RPMI7951 (cell line): ENCODE data around the gene ADGRG1. TPM values are rescaled to one million over a fixed set of nuclear protein-coding genes. Genes with fewer than 3 reads are reported as not detected.
"Not testable (repeated sequence)": the region's sequence is repeated elsewhere in the genome, so short reads cannot be mapped to it uniquely, and the experiment has no call there.

Experiments
- DNase-seq: peaks from one replicate; pipeline ENCODE4 v3.0.0-alpha.2; 2012; ENCODE audit warnings: low read depth
- total RNA-seq: library from RNA; depleted of rRNA; stranded (reverse); fragments of >200 nt; shearing (Covaris generic); gene quantifications from 2 replicates; pipeline ENCODE4 v1.2.3, GENCODE V29; 2014; rRNA removed

ADGRG1 gene
- 3.7 and 9.8 TPM in 2 replicates for total RNA-seq

DNA sequence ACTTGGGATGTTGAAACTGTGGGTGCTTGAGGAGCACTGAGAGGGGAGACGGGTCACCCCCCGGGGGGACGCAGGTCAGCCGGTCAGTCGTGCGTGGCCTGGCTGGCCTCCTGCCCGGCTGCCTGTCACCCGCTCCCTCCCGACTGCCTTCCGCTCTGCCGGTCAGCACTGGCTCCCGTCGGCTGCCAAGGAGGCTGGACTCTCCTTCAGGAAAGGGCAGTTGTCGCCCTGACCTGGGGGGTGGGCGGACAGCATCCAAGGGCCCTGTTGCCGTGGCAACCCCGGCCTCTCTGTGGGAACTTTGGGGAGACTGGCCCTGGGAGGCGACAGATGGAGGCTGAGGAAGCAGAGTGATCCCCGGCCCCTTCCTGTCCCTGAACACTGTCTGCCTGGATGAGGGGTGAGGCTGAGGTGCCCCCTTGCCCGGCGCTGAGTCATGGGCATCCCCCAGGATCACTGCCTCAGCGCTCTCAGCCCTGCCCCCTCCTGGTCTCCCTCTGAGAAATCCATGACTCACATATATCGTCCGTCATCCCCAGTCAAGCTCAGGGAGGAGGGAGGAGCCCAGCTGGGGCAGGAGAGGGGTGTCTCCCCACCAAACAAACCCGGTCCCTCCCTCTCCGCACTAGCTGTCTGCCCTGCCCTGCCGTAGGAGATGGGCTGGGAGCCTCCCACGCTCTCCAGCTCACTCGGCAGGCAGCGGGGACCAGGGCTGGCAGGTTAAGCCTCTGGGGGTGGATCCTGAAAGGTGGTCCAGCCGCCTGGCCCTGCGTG is at the start of gene ADGRG1:
TSS of gene ADGRG1 (plus strand) at position 623 of the 774 bp plus-strand sequence. CDS start 21,658 bp downstream, outside the sequence.
- peak; percentile 97 for DNase-seq

DNA sequence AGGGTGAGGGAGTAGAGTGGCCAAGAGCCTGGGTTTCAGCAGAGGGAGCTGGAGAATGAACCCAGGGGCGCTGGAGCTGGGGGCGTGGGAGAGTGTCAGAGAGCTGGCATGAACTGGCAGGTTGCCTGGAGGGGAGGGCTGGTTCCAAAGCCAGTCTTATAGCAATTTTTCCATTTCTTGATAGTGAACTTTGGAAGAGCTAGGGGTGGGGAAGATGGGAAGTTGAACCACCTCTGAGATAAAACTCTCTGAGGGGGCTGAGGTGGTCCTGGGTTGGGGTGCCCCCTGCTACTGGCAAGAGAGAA is 49.1 kb upstream of the ADGRG1 start:
- no peak for DNase-seq

- no peak for DNase-seq
These were observed 43.3 kb upstream of the ADGRG1 start for GRCh38 chr16:57585051-57585687.

DNA sequence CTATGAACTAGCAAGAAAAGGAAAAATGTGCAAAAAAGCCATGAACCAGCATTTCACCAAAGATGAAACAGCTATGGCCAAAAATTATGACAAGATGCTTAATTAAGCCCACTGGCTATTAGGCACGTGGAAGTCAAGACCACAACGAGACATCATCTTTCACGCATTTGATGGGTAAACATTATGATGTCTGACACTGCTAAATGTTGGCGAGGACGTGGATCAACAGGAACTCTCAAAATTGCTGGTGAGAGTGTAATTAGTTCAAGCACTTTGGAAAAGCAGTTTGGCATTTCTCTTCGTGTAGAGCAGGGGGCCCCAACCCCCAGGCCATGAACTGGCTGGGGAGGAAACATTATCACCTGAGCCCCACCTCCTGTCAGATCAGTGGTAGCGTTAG is 39.6 kb upstream of the ADGRG1 start:
- DNase-seq: no peak

- no peak for DNase-seq
These were observed 39.1 kb upstream of the ADGRG1 start for GRCh38 chr16:57589374-57589773.

GRCh38 chr16:57590654-57591085 is 37.8 kb upstream of the ADGRG1 start:
- DNase-seq: peak; percentile 57

GRCh38 chr16:57591086-57591869 is 37.2 kb upstream of the ADGRG1 start:
- peak; percentile 82 for DNase-seq

DNA sequence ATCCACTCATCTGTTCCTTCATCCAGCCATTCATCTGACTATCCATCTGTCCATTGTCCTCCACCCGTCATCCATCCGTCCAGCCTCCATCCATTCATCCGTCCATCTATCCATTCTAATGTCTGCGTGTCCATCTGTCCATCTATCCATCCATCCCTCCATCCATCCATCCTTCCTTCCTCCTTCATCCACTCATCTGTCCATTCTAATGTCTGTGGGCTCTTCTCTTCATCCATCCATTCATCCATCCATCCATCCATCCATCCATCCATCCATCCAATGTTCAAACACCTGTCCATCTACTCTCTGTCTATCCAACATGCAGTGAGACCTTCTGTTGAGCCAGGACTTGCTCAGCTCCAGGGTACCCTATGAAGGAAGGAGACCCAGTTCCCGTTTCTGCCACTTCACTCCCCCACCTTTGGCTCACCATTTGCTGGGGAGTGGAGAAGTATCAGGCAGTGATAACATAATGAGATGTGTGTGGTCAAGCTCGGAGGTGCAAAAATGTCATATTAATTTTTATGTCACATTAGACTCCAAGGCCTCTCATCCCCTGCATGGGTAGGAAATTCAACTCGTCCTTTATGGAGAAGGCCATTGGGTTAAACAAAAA is 36.5 kb upstream of the ADGRG1 start:
- DNase-seq: no peak

- no peak for DNase-seq
These were observed 35.8 kb upstream of the ADGRG1 start for GRCh38 chr16:57592591-57593003.

DNA sequence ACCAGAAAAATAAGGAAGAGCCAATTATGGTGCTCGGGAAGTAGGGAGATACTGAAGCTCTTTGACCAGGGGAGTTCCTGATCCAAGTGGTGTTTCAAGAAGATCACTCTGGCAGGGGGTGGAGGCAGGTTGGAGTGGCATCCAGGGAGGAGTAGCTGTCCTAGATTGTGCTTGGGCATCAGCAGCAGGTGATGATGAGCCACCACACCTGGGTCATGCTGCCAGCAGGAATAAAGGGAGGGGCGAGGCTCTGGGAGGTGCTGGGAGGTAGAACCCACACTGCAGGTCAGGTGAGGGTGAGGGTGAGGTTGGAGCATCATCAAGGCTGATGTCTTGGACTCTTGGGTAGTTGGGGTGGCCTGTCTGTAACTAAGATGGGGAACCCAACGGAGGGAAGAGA is 35.4 kb upstream of the ADGRG1 start:
- no peak for DNase-seq

DNA sequence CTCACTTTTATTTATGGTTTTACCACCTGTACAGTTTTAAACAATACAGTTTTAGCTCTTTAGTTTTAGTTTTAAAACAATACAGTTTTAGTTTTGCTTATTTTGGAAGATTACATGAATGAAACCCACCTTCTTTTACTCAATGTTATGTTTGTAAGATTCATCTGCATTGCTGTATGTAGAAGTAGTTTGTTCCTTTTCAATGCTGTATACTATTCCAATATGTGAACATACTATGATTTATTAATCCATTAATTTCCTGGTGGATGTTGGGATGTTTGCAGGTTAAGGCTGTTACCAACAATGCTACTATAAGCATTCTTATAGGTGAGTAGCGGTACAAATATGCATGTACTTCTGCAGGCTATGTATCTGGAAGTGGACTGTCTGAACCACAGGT is 34.4 kb upstream of the ADGRG1 start:
- DNase-seq: no peak

DNA sequence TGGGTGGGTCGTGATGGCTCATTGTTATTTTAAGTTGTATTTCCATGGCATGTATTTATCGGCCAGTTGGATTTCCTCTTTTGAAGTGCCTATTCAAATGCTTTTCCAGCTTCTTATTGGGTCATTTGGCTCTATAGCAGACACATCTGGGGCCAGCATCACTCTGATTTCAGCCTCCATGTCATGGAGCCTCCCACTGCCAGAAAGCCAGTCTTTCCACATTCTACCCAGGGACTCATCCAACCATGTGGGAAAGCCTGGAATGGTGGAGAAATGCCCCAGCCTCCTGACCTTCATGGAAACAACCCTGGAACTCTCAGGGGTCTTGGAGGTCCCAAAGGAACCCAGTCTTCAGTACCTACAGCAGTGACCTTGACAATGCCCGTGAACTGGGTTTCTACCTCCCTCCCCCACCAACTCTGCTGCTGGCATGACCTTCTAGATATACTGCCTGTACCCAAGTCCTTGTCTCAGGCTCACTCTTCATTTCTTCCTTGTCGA is 33.8 kb upstream of the ADGRG1 start:
- no peak for DNase-seq

DNA sequence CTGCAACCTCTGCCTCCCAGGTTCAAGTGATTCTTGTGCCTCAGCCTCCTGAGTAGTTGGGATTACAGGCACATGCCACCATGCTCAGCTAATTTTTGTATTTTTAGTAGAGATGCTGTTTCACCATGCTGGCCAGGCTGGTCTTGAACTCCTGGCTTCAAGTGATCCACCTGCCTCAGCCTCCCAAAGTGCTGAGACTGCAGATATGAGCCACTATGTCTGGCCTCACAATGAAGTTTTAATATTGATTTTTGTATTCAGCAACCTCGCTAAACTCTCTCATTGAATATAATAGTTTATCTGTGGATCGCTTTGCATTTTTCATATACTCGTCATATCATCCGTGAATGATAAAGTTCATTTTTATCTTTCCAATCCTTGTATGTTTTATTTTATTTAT is 32.2 kb upstream of the ADGRG1 start:
- not testable (repeated sequence) for DNase-seq

DNA sequence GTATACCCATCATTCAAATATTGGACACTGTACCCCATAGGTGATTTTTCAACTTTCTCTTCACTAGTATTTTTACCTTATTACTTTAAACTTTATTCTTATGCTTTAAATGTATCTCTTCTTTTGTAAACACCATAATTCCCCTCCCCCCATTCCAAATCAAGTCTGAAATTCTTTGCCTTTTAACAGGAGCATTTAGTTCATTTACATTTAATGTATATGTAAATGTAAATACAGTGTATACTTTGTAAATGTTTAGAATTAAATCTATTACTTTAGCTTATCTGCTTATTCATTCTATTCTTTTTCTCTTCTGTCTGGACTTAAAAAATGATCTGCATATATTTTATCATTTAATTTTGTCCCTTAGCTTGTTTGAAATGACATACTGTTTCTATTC is 30.0 kb upstream of the ADGRG1 start:
- no peak for DNase-seq

DNA sequence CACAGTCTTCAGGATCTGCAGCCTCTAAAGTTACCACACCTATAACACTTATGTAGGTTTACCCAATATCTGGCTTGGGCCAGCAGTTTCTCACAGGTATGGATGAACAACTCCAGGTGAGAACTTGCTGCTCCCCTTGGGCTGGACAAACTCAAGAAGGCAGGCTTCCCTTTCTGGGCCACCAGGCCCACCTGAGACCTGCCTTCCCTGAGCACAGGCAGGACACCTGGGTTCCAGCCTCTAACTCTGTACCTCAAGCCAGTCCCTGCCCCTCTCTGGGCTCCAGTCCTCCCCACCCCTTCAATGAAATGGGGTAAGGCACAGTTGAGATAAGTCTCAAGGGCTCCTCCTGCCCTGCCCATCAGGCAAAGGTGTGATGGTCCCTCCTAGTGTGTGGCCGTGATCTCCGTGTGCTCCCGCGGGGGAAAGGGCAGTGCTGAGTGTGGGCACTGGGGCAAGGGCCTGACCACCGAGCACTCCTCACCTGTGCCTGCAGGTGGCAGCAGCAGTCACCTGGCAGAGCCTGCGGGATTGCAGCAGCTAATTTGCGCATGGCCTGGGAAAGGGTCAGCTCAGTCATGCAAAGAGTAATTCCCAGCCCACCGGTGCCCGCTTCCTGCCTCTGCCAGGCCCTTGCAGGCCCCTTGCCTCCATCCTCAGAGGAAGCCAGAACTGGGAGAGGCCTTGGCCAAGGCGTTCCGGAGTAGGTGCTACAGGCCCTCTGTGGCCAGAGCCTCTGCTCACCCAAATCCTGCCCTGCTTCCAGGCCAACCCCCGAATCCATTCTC is 28.2 kb upstream of the ADGRG1 start:
- DNase-seq: peak; percentile 34

GRCh38 chr16:57600952-57601580 is 27.4 kb upstream of the ADGRG1 start:
- no peak for DNase-seq

- no peak for DNase-seq
These were observed 26.5 kb upstream of the ADGRG1 start for GRCh38 chr16:57601801-57602478.

DNA sequence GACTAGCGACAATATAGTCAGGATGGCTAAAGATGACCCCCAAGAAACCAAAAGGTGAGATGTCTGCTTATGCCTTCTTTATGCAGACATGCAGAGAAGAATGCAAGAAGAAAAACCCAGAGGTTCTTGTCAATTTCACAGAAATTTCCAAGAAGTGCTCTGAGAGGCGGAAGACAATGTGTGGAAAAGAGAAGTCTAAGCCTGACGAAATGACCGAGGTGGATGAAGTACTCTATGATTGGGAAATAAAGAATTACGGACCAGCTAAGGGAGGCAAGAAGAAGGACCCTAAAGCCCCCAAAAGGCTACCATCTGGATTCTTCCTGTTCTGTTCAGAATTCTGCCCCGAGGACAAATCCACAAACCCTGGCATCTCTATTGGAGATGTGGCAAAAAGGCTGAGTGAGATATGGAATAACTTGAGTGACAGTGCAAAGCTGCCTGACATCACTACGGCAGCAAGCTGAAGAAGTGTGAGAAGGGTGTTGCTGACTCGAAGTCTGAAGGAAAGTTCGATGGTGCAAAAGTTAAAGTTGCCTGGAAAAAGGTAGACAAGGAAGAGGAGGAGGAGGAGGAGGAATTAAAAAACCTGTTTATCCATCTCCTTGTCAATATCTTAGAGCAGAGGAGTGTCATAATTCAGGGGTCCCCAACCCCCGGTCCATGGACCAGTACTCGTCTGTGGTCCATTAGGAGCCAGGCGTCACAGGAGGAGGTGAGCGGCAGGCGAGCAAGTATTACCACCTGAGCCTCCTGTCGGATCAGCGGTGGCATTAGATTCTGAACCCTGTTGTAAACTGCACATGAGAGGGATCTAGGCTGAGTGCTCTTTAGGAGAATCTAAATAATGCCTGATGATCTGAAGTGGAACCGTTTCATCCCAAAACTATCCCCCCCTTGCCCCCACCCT is 25.1 kb upstream of the ADGRG1 start:
- DNase-seq: no peak

DNA sequence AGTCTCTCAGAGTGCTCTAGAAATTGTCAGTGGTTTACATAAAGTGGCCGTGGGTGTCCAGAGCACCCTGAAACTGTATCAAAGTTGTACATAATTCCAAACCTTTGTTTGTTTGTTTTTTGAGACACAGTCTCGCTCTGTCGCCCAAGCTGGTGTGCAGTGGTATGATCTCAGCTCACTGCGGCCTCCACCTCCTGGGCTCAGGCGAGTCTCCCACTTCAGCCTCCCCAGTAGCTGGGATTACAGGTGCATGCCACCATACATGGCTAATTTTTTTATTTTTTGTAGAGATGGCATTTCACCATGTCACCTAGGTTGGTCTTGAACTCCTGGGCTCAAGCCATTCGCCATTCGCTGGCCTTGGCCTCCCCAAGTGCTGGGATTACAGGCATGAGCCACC is 24.3 kb upstream of the ADGRG1 start:
- no peak for DNase-seq
